Left renal cortex interstitium (tissue), 4 donors: ENCODE data around the gene GMFB. TPM values are rescaled to one million over a fixed set of nuclear protein-coding genes. Genes with fewer than 3 reads are reported as not detected.
"Not testable (repeated sequence)": the region's sequence is repeated elsewhere in the genome, so short reads cannot be mapped to it uniquely, and the experiment has no call there.

Experiments
- DNase-seq, 4 donors: peaks; one replicate each; pipeline ENCODE4 v3.0.0-alpha.2; 2013; ENCODE audit warnings: low read depth in 4 of 4, low spot score in 2 of 4, missing footprints in 1 of 4
- polyA plus RNA-seq, 4 donors: library from polyadenylated mRNA; unstranded; fragments of 120-200 nt; gene quantifications; one replicate each; pipeline ENCODE4 v1.2.1, GENCODE V29; 2013; ENCODE audit not compliant: insufficient read length in 4 of 4

Gene GMFB
- polyA plus RNA-seq, 4 donors: 76.3 to 98.5 (median 95.4) TPM

GRCh38 chr14:54462048-54462447, 26.7 kb downstream of the GMFB start:
- DNase-seq: no peak

- no peak for DNase-seq
Observed at GRCh38 chr14:54459106-54459505, 29.7 kb downstream of the GMFB start.

DNA sequence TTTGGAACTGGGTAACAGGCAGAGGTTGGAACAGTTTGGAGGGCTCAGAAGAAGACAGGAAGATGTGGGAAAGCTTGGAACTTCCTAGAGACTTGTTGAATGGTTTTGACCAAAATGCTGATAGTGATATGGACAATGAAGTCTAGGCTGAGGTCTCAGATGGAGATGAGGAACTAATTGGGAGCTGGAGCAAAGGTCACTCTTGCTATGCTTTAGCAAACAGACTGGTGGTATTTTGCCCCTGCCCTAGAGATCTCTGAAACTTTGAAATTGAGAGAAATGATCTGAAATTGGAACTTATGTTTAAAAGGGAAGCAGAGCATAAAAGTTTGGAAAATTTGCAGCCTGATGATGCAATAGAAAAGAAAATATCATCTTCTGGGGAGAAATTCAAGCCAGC, 30.2 kb downstream of the GMFB start:
- not testable (repeated sequence) for DNase-seq

DNA sequence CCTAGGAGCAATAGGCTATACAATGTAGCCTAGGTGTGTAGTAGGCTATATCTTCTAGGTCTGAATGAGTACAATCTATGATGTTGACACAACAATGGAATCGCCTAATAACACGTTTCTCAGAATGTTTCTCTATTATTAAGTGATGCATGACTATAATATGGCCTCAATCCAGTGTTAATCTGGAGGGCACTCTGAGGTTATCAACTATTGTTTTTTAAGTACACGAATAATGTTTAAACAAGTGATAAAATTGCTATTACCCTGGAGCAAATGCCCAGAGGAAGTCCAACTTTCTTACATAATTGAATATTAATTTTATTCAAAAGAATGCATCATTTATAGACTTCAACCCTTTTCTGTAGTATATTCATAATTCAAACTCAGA, 31.2 kb downstream of the GMFB start:
- no peak for DNase-seq

GRCh38 chr14:54456820-54457608, 31.8 kb downstream of the GMFB start:
- DNase-seq: not testable (repeated sequence)

DNA sequence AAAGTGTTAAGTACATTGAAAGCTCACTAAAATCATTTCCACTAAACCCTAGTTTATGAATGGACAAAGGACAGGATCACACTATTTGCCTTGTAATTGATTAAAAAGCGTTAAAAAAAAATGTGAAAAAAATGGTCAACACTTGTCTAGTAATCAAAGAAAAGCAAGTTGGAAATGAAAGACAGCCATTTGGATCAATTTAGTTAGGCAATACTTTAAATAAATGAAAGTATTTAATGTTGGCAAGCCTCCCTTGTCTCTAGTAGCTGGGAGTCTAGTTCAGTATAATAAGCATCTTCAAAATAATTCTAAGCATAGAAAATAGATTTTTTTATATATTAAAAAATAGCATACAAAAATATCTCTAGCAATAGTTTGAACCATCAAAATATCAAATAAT, 33.4 kb downstream of the GMFB start:
- no peak for DNase-seq

DNA sequence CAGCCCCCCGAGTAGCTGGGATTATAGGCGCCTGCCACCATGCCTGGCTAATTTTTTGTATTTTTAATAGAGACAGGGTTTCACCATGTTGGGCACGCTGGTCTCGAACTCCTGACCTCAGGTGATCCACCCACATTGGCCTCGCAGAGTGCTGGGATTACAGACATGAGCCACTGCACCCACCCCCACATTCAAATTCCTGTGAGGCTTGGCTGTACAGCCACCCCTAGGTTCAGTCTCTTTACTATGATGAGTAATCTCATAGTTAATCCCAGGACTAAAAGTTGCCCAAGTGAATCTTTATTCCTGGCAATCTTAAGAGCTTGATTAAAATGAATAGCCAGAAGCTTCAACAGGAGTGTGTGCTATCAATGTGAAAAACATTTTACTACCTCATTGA, 34.8 kb downstream of the GMFB start:
- not testable (repeated sequence) for DNase-seq

GRCh38 chr14:54453252-54453651, 35.5 kb downstream of the GMFB start:
- no peak for DNase-seq

DNA sequence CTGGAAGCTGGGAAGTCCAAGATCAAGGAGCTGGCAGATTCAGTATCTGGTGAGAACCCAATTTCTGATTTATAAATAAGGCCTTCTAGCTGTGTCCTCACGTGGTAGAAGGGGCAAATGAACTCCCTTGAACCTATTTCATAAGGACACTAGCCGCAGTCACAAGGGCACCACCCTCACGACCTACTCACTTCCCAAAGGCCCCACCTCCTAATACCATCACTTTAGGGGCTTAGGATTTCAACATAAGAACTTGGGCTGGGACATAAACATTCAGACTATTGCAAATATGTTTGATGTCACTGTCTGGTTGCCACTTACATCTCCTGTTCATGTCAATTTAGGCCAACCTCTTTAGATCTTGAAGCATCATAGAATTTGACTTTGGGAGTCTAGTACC, 36.8 kb downstream of the GMFB start:
- no peak for DNase-seq

GRCh38 chr14:54451121-54451601, 37.6 kb downstream of the GMFB start:
- no peak for DNase-seq

GRCh38 chr14:54450535-54450934, 38.2 kb downstream of the GMFB start:
- no peak for DNase-seq

GRCh38 chr14:54447231-54447692, 41.5 kb downstream of the GMFB start:
- no peak for DNase-seq

GRCh38 chr14:54446161-54446693, 42.6 kb downstream of the GMFB start:
- DNase-seq: peak in 3 of 4 donors; percentile 65 to 69 (median 69)

- DNase-seq: no peak
Observed at GRCh38 chr14:54444681-54445080, 44.1 kb downstream of the GMFB start.

DNA sequence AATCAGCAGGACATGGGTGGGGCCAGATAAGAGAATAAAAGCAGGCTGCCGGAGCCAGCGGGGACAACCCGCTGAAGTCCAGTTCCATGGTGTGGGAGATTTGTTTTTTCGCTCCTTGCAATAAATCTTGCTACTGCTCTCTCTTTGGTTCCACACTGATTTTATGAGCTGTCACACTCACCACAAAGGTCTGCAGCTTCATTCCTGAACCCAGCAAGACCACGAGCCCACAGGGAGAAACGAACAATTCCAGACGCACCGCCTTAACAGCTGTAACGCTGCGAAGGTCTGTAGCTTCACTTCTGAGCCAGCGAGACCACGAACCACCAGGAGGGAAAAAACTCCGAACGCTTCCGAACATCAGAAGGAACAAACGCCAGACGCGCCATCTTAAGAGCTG, 44.8 kb downstream of the GMFB start:
- peak in 1 of 4 donors; percentile 42 for DNase-seq

GRCh38 chr14:54442961-54443360, 45.8 kb downstream of the GMFB start:
- DNase-seq: not testable (repeated sequence)

GRCh38 chr14:54440873-54441868, 47.6 kb downstream of the GMFB start, which contains the start of gene CNIH1:
CNIH1 (minus strand) TSS chr14:54441374; CDS start chr14:54441327, 47 bp downstream.
- DNase-seq: peak; percentile 81 to 88 (median 83)

- DNase-seq: peak in 1 of 4 donors; percentile 37
Observed at GRCh38 chr14:54440476-54440872, 48.3 kb downstream of the GMFB start.

- DNase-seq: no peak
Observed at GRCh38 chr14:54440037-54440436, 48.7 kb downstream of the GMFB start.

DNA sequence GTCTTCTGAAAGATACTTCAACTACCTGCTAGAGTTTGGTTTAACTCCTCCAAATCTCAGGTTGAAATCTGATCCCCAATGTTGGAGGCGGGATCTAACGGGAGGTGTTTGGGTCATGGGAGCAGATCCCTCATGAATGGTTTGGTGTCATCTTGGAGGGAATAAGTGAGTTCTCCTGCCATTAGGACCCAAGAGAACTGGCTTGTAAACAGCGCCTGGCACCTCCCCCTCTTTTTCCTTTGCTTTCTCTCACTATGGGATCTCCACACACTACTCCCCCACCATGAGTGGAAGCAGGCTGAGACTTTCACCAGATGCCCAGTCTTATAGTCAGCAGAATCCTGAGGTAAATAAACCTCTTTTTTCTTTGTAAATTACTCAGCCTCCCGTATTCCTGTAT, 50.1 kb downstream of the GMFB start:
- no peak for DNase-seq

GRCh38 chr14:54437954-54438353, 50.8 kb downstream of the GMFB start:
- not testable (repeated sequence) for DNase-seq
